ENCODE data around the gene ANKRD23. TPM values are rescaled to one million over a fixed set of nuclear protein-coding genes. Genes with fewer than 3 reads are reported as not detected.
A peak's percentile ranks its signal among the peaks of the same experiment; 100 is the strongest.

The ANKRD23 gene
- polyA plus RNA-seq, 1 of the 3 experiments (the other 2 are of a cell fraction): 3.1 TPM

- Histone ChIP-seq H3K27ac (ENCODE audit: low read depth in 2 of 2, low read length in 1 of 2) (no peak overlapping the region; a peak in 1 of 4 replicates), H3K9me3 (no peaks in the 10 kb centered on the region), H3F3A (replicated peaks; ENCODE audit: insufficient read depth) (no peaks in the 10 kb centered on the region), H3K9me2 (no peaks in the 10 kb centered on the region), H3K27me3 (ENCODE audit: insufficient read depth) (no peaks in the 10 kb centered on the region), H3K36me3 (replicated peaks in 1 of 2; ENCODE audit: control insufficient read depth in 1 of 2, insufficient read depth in 2 of 2, low read length in 1 of 2) (no peaks in the 10 kb centered on the region), H3K9ac (no peak overlapping the region), H3K79me2 (ENCODE audit: insufficient read depth) (no peaks in the 10 kb centered on the region), H3K4me3 (ENCODE audit: low read depth in 2 of 2, low read length in 1 of 2) (no peak overlapping the region), H3K4me2 (no peak overlapping the region), H3K4me1 (ENCODE audit: control insufficient read depth in 1 of 2, insufficient read depth in 2 of 2, low read depth in 1 of 2, low read length in 1 of 2) (peaks cover 6 to 47% of the 10 kb centered on the region in 2 experiments; a peak in 2 of 4 replicates), H2AFZ (ENCODE audit: low read depth) (no peak overlapping the region), H4K20me1 (ENCODE audit: insufficient read depth) (no peaks in the 10 kb centered on the region)
- DNase-seq: peak; percentile 68
- ChIA-PET POLR2A (interaction anchor here (1.4 kb wide), 1 partner anchor 20 kb away, joined by 3 read pairs; the partner anchor contains the start of gene ANKRD39), CTCF (interaction anchor here (1.0 to 2.1 kb wide), 3 partner anchors 9 to 73 kb away, joined by 4 to 11 read pairs (median 9); partner anchors contain the start of genes ANKRD39 and SEMA4C)
- TF ChIP-seq REST (IDR thresholded peaks at IDR 0.05; ENCODE audit: low read depth, low read length) (no peak), EP300 (IDR thresholded peaks at IDR 0.05; ENCODE audit: borderline replicate concordance in 1 of 2, low read depth in 1 of 2, low read length in 1 of 2) (no peak), GABPA (IDR thresholded peaks at IDR 0.05; ENCODE audit: low read depth) (no peak), IRF3 (IDR thresholded peaks at IDR 0.05; ENCODE audit: low read depth, low read length) (no peak), FOXM1 (IDR thresholded peaks at IDR 0.05; ENCODE audit: low read depth) (no peak), RFX5 (IDR thresholded peaks at IDR 0.05; ENCODE audit: low read length) (no peak), RAD21 (IDR thresholded peaks at IDR 0.05; ENCODE audit: low read length) (no peak), MXI1 (IDR thresholded peaks at IDR 0.05; ENCODE audit: low read depth, low read length) (no peak), FOXJ3 (CRISPR knock-in tag; IDR thresholded peaks at IDR 0.05) (no peak), ELF1 (IDR thresholded peaks at IDR 0.05) (no peak), TCF12 (IDR thresholded peaks at IDR 0.05) (no peak)
- 89% methylated on average over 13 of the region's 15 CpGs for WGBS (ENCODE audit: low lambda C conversion rate)
These were observed 33.8 kb upstream of the ANKRD23 start for GRCh38 chr2:96877631-96878092.

- no peak overlapping the region for H3K4me2 ChIP-seq
- ChIA-PET POLR2A (no interaction called here), CTCF (interaction anchor here (2.0 to 2.1 kb wide), 2 partner anchors 8 to 19 kb away, joined by 9 to 11 read pairs; partner anchors contain the start of genes ANKRD39 and SEMA4C)
- DNase-seq: no peak
- H3K9ac ChIP-seq: no peak overlapping the region
- H3K79me2 ChIP-seq (ENCODE audit: insufficient read depth): no peaks in the 10 kb centered on the region
- no peak overlapping the region for H3K4me3 ChIP-seq (ENCODE audit: low read depth in 2 of 2, low read length in 1 of 2)
- no peaks in the 10 kb centered on the region for H4K20me1 ChIP-seq (ENCODE audit: insufficient read depth)
- H3F3A ChIP-seq (replicated peaks; ENCODE audit: insufficient read depth): no peaks in the 10 kb centered on the region
- H3K9me2 ChIP-seq: no peaks in the 10 kb centered on the region
- no peak overlapping the region for H2AFZ ChIP-seq (ENCODE audit: low read depth)
- peaks cover 9 to 47% of the 10 kb centered on the region in 2 experiments; a peak in 2 of 4 replicates for H3K4me1 ChIP-seq (ENCODE audit: control insufficient read depth in 1 of 2, insufficient read depth in 2 of 2, low read depth in 1 of 2, low read length in 1 of 2)
- 88% methylated on average over 6 of the region's 6 CpGs for WGBS (ENCODE audit: low lambda C conversion rate)
- TF ChIP-seq FOXM1 (IDR thresholded peaks at IDR 0.05; ENCODE audit: low read depth): no peak
- no peak for TF ChIP-seq MEF2A (IDR thresholded peaks at IDR 0.05; ENCODE audit: borderline replicate concordance, low read depth)
- no peak for TF ChIP-seq PBX3 (IDR thresholded peaks at IDR 0.05)
- TF ChIP-seq YY1 (IDR thresholded peaks at IDR 0.05; ENCODE audit: low read depth): no peak
- TF ChIP-seq TAF1 (IDR thresholded peaks at IDR 0.05; ENCODE audit: borderline replicate concordance, low read depth, low read length): no peak
- TF ChIP-seq ELF1 (IDR thresholded peaks at IDR 0.05): no peak
- TF ChIP-seq CHD2 (IDR thresholded peaks at IDR 0.05; ENCODE audit: low read length, partially characterized antibody): no peak
- TF ChIP-seq NFIC (IDR thresholded peaks at IDR 0.05; ENCODE audit: borderline replicate concordance): no peak
- TF ChIP-seq RXRA (IDR thresholded peaks at IDR 0.05; ENCODE audit: borderline replicate concordance, low read depth): no peak
- no peaks in the 10 kb centered on the region for H3K27me3 ChIP-seq (ENCODE audit: insufficient read depth)
- H3K9me3 ChIP-seq: no peaks in the 10 kb centered on the region
- no peaks in the 10 kb centered on the region for H3K36me3 ChIP-seq (replicated peaks in 1 of 2; ENCODE audit: control insufficient read depth in 1 of 2, insufficient read depth in 2 of 2, low read length in 1 of 2)
- H3K27ac ChIP-seq (ENCODE audit: low read depth in 2 of 2, low read length in 1 of 2): no peak overlapping the region
These were observed 33.2 kb upstream of the ANKRD23 start for GRCh38 chr2:96877042-96877451.
